ENCODE results near the gene SYNGR1.

Gene SYNGR1, protein sequence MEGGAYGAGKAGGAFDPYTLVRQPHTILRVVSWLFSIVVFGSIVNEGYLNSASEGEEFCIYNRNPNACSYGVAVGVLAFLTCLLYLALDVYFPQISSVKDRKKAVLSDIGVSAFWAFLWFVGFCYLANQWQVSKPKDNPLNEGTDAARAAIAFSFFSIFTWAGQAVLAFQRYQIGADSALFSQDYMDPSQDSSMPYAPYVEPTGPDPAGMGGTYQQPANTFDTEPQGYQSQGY

DNA sequence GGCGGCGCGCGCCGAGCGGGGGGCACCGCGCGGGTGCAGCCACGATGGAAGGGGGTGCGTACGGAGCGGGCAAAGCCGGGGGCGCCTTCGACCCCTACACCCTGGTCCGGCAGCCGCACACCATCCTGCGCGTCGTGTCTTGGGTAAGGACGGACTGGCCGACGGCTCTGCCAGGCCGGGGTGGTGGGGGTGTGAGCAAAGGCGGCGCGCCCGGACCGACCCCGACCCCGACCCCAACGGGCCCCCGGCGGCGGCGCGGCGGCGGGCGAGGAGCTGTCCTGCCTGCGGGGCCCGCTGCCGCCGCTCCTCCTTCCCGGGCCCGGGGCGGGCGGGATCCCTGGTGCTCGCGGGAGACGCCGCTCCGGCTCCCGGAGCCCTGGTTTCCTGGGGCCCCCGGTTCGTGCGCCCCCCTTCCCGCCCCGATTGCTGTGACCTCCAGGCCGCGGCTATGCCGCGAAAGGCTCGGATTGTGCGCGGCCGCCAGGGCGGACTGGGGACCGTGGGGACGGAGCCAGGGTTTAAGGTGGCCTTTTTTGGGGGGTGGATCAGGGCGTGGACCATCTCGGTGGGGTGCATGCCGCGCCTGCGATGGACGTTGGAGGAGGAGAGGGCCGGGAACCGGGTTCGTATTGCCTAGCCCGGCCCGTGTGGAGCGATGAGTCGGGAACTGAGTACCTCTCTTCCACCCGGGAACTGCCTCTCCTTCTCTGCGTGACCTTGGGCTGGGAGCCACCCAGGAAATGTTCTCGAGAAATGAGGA, at the start of gene SYNGR1:
TSS of gene SYNGR1 (plus strand) at position 25 of the 760 bp plus-strand sequence. CDS start at position 45, 20 bp downstream.
- in situ Hi-C loops (cut with HindIII; ENCODE audit: low sequenced_read_pairs): loop anchor here (5.0 kb wide), 1 partner anchor 33 kb away; the partner anchor contains the start of gene RPL3

DNA sequence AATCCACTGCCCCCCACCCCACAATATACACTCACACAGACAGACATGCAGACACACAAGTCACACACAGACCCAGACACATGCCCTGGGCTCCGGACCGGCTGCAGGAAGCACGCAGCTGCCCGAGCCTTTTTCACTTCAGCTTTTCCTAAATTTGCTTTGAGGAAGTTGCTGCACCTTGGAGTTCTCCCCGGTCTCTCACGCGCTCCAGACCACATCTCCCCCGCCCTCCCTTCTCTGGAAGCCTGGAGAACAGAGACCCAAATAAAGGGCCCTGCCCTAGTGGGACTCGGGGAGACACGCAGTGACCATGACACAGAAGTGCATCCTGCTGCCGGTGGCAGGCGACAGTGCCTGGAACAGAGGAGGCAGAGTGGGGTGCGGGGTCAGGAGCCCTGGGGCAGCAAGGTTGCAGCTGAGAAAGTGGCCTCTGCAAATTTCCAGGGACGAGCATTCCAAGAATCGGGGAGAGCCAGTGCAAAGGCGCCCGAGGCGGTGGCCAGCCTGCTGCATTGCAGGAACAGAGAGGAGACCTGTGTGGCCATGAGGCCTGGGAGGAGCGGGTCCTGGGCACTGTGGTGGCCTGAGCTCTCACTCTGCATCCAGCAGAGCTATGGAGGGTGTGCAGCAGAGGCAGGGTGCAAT, 49.5 kb upstream of the SYNGR1 start:
- in situ Hi-C loops (cut with HindIII; ENCODE audit: low sequenced_read_pairs): no loop called here

DNA sequence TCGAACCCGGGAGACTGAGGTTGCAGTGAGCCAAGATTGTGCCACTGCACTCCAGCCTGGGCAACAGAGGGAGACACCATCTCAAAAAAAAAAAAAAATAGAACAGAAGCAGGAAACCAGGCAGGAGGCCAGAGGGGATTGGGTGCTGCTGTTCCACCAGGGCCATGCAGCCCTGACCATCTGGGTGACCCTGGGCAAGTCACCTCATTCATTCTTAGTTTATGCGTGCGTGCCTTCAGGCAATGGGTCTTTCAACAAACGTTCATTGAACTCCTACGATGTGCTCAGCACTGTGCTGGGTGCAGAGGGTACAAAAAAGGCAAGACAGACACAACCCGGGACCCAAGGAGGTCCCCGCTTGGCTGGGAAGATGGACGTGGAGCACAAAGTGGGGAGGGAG, 48.7 kb upstream of the SYNGR1 start:
- in situ Hi-C loops (cut with HindIII; ENCODE audit: low sequenced_read_pairs): no loop called here

DNA sequence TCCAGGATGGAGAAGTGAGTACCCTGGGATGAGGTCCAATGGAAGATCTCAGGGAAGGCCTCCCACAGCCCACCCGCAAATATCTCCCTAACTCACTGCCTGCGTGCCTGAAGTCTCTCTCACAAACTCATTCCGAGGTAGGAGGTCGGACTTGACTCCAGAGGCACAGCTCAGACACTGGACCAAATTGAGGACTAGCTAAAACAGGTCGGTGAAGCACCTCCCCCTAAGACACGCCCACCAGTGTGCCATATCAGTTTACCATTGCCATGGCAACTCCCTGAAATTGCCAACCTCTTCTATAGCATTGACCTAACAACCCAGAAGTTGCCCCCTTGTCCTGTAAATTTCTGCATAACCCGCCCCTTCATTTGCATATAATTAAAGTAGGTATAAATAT, 47.9 kb upstream of the SYNGR1 start:
- in situ Hi-C loops (cut with HindIII; ENCODE audit: low sequenced_read_pairs): no loop called here

DNA sequence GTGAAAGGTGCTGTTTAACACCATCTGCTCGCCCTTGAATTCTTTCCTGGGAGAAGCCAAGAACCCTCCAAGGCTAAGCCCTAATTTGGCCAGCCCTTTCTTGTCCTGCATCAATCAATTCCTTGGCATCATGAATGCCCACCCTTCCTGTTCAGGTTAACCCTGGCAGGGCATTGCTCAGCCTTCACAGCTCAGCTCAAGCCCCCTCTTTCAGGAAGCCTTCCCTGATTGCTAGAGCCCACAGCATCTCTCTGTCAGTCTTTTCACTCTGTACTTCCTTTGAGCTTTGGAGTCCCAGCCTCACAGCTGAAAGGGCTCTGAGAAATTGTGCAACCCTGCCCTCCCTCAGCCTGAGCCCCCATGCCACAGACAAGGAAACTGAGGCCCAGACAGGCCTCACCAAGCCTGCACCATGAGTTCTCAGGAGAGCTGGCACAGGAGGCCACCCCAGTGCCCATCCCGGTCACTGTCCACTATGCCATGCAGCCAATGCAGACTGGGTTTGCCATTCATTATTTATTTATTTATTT, 47.3 kb upstream of the SYNGR1 start:
- in situ Hi-C loops (cut with HindIII; ENCODE audit: low sequenced_read_pairs): no loop called here

DNA sequence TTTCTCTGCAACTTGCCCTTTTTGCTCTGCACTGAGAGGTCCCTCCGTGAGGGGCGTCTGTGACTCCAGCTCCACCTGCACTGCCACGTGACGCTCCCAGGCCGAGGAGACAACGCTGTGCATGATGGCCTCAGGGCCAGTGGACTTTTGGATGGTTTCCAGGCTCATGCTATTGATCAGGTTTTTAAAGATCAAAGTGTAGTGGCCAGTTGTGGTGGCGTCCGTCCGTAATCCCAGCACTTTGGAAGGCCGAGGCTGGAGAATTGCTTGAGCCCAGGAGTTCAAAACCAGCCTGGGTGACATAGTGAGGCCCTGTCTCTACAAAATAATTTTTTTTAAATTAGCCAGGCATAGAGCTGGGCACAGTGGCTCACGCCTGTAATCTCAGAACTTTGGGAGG, 46.4 kb upstream of the SYNGR1 start:
- in situ Hi-C loops (cut with HindIII; ENCODE audit: low sequenced_read_pairs): no loop called here

DNA sequence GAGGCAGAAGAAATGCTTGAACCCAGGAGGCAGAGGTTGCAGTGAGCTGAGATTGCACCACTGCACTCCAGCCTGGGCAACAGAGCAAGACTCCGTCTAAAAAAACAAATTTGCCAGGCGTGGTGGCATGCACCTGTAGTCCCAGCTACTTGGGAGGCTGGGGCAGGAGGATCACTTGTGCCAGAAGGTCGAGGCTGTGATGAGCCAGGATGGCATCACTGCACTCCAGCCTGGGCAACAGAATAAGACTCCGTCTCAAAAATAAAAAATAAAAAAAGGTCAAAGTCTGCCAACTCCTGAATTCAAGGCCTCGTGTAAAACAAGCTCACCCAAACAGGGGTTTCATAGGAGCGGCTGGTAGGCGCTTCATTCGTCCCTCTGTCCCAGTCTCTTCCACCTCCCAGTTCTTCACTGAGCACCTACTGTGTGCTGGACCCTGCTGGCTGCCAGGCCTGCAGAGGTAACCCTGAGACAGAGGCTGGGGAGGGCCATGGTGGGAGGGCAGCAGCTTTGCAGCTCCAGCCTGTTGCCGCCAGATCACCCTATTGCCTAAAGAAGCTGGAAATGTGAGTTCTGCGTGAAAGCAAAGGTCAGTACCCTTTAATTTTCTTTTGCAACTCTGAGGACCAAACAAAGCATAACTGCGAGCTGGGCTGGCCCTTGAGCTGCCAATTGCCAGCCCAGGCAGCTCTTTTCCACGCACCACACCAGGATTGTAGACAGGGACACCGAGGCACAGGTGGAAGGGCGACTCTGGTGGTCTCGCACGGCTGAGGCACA, 45.7 kb upstream of the SYNGR1 start:
- in situ Hi-C loops (cut with HindIII; ENCODE audit: low sequenced_read_pairs): no loop called here

DNA sequence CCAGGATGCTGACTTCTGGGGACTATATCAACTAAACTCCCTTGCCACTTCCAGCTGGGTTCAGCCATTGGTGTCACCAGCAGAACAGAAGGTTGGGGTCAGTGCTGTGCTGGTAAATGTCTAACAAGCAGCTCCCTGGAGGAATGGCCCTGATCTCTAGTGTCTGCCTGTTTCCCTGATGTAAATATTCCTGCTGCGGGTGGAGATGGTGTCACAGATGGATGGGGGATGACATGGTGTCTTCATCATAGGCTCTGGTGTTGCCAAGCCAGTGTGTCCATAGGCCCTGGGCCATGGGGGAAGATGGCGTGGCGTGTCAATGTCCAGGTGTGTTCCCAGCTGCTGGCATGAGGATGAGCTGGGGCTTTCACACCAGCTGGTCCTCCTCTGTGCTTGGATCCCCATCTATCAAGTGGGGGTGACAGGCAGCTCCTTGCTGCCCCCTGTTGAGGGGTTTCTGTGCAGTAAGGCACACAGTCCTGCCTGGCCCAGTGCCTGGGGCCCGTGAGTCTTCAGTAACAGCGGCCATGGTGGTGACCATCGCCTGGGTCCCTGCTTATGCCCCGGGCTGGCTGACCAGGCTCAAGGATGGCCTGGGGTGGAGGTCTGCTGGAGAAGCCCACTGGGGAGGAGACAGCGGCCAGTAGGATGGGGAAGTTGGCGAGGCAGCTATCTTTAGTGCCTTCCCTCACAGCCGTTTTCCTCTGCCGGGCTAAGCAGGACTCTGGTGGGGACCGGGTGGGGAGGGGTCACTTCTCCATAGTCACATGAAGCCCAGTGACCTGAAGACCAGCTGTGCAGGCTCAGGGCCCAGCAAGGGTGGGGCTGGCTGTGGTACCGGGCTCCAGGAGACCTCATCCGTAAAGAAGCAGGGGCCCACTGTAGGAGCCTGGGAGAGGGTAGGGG, 43.1 kb upstream of the SYNGR1 start:
- in situ Hi-C loops (cut with HindIII; ENCODE audit: low sequenced_read_pairs): no loop called here

DNA sequence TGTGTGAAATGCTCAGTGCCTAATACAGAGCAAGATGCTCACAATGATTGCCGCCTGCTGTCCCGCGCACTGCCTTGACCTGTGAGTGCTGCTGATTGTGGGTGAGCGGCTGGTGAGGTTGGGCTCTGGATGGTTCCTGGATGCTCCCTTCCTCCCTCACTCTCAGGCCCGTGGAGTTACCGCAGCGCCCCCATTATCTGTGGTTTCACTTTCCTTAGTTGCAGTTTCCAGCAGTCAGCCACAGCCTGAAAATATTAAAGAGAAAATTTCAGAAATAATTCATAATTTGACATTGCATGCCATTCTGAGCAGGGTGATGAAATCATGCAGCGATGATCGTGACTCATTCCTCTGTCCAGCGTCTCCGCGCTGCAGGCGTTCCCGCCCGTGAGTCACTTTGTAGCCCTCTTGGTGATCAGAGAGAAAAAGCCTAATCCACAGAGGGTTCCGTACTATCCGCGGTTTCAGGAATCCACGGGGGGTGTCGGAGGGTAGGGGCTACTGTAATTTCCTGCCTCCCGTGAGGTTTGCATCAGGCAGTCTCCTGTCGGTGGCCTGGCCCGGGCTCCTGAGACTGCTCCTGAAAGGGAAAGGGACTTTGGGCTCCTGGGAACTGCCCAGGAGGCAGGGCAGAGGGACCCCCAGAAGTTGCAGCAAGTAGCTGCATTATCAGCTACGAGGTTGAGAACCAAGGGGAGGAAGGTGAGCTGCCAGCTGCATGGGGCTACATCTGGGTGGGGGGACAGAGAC, 41.0 kb upstream of the SYNGR1 start:
- in situ Hi-C loops (cut with HindIII; ENCODE audit: low sequenced_read_pairs): no loop called here

DNA sequence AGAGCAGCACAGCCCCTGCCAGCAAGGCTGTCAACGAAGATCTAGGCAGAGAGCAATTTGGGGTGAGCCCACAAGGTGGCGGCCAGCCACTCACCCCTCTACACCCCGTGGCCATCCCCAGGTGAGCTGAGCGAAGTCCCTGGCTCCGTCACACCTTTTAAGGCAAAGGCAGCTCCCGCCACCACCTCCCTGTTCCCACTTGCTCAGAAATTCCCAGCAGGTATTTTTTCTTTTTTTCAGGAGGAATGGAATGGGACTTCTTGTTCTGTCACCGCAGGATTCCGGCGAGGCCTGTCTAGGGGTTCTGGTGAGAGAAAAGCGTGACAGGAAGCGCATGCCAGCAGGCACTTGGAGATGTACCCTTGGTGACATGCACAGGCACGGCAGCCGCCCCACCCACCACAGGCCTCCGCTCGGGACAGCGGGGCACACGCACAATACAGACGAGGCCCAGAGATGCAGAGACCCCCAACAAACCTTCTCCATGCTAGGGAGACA, 40.4 kb upstream of the SYNGR1 start:
- in situ Hi-C loops (cut with HindIII; ENCODE audit: low sequenced_read_pairs): no loop called here

DNA sequence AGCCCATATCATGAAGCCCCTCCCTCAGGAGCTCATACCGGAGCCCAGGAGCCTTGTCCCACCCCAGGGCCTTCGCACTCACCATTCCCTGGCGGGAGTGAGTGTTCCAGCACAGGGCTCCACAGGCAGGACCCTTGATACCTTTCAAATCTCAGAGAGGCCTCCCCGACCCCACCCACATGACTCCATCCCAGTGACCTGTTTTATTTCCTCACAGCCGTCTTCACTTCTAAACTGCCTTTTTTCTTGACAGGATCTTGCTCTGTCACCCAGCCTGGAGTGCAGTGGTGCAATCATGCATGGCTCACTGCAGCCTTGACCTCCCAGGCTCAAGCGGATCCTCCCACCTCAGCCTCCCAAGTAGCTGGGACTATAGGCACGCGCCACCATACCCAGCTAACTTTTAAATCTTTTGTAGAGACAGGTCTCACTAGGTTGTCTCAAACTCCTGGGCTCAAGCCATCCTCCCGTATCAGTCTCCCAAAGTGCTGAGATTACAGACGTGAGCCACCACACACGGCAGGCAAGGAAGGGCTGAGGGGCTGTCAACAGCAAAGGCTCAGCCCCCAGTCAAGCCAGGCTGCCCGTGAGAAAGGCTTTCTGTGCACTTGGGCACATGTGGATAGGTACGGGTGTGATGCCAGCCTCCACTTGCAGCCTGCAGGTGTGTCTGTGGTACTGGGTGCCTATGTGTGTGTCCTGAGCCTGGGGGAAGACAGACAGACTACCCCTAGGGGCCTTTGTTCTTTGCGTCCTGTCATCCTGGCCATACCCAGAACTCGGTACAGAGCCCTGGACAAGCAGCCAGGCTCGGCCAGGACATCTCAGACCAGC, 39.7 kb upstream of the SYNGR1 start:
- in situ Hi-C loops (cut with HindIII; ENCODE audit: low sequenced_read_pairs): no loop called here

DNA sequence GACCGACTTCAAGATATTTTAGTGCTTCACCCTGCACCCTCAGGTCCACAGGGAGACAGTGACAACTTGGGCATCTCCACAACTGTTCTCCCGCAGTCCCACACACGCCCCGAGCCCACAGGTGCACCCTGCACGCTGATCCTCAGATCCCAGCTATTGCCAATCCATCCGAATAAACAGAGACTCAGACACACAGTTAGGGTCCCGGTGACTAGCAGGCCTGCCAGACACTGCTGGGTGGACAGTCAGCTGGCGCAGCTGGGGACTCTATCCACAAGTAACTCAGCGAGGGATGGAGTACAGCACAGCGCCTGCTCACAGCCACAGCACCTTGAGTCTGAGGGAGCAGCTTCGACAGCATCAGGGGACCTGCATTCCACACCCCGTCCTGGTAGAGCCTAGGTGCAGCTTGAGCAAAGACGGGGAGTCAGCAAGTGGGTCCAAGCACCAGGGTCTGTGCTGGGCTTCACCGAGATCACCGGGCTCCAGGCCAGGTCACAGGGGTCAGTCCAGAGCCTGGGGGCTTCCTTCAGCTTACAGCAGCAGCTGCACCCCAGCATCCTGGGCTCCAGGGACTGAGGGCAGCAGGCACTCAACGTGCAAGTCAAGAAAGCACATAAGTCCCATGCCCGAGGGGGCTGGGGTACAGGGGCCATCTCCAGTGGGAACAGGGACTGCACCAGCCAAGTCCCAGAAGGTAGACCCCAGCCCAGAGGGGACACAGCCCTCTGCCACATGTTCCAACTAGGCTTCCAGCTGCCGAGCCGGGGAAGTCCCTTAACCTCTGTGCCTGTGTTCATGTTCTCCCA, 38.0 kb upstream of the SYNGR1 start:
- in situ Hi-C loops (cut with HindIII; ENCODE audit: low sequenced_read_pairs): no loop called here

DNA sequence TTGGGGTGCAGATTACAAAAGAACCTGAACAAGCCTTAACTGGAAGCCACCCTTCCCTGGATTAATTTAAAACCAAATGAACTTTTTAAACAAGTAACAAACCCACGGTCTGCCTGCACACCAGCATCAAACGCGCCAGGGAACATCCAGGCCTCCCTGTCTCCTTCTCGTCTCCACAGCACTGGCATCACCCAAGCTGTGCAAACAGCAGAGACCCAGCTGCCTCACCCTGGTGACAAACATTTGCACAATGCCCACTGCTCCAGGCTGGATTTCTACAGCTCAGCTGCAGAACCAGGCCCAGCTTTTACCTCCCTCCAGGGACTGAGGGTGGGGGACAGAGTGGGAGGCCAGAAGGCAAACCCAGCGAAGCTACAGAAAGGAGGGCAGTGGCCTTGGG, 37.4 kb upstream of the SYNGR1 start:
- in situ Hi-C loops (cut with HindIII; ENCODE audit: low sequenced_read_pairs): no loop called here

DNA sequence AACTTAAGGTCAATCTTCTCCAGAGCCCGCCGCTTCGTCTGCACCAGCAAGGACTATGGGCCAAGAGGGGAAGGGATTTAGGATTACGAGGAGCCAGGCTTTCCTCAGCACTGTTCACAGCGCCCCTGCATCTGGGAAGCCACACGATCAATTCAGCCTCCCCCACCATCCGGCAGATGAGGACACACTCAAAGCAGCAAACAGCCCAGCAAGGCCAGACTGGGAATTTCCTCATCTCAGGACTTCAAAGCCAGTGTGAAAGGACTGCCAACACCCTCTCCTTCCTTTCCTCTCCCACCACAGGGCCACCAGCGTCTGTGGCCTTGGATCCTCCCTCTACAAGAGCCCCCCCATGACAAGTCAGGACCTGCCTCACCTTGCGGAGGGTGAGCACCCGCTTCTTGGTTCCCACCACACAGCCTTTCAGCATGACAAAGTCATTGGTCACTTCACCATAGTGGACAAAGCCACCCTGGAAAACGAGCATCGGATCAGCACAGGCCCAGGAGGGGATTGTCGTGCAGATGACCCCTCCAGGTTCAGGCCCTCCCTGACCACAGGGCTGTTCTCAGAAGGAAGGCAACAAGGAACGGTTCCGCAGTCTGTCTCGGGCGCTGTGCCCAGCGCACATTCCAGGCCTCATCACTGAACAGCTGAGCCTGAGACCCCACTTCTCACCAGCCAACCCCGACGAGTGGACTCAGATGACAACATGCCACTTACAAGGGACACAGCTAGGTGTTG, 36.4 kb upstream of the SYNGR1 start:
- in situ Hi-C loops (cut with HindIII; ENCODE audit: low sequenced_read_pairs): no loop called here

DNA sequence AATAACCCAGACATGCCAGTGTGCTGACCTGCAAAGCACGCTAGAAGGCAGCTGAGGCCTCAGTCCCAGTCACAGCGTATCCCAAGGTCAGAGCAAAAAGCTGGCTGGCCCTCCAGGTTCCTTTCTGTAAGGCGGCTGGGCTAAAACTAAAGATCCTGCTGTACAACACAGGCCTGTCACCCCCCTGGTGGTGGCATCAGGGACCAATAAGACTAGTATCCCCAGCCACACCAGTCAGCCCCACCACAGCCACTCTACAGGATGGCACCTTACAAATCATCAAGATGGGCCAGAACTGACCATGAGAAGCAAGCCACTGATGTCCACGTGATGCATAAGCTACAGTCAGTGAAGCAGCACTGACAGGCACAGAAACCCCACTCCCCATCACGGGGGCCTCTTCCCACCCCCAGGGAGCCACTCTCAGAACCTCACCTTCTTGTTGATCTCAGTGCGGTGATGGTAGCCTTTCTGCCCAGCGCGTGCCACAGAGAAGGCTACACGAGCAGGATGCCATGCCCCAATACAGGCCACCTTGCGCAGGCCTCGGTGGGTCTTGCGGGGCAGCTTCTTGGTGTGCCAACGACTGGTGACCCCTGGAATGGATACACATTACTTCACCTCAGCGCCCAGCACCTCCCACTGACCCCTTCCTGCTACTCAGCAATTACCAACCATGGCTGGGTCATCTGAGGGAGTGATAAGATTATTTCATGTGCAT, 35.4 kb upstream of the SYNGR1 start:
- in situ Hi-C loops (cut with HindIII; ENCODE audit: low sequenced_read_pairs): no loop called here

DNA sequence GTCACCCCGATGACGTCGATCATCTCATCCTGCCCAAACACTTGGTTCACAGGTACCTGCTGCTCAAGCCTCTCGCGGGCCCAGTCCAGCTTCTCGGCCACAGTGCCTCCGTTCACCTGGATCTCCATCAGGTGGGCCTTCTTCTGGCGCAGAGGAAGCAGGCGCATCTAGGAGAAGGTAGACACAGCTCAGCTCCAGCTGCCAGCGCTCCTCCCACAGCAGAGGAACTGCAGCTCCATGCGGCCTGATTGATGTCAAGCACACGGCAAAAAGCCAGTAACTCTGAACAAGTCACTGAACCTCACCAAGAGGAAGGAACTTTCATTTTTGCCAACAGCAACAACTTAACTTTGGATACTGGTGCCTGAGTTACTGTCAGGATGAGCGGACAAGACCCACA, 34.4 kb upstream of the SYNGR1 start:
- in situ Hi-C loops (cut with HindIII; ENCODE audit: low sequenced_read_pairs): loop anchor here (5.0 kb wide), 4 partner anchors 37 to 188 kb away; partner anchors contain the start of gene PDGFB

Measured in endothelial cell of hepatic sinusoid (primary cell).